HepG2 (cell line): ENCODE data around the gene CLEC20A.

ENCODE experiments used
- ATF2 ChIP-seq: sonication (generic); formaldehyde crosslinking; IDR thresholded peaks from 2 replicates; pipeline ENCODE4 v1.4.0; 2020; ENCODE audit warnings: missing genetic modification reagents
- FIP1L1 ChIP-seq: fragments of 200-400 bp; formaldehyde crosslinking; IDR thresholded peaks from 2 replicates; pipeline ENCODE4 v1.6.1; 2018; ENCODE audit warnings: low read depth, mild to moderate bottlenecking, low read length, moderate library complexity, borderline replicate concordance; ENCODE audit not compliant: insufficient read depth
- FOXK2 ChIP-seq: fragments of 450-650 bp; IDR thresholded peaks from 2 replicates; pipeline ENCODE4 v1.6.1; 2016
- GLI4 ChIP-seq: sonication (generic); formaldehyde crosslinking; IDR thresholded peaks from 2 replicates; pipeline ENCODE4 v1.5.1; 2020; ENCODE audit warnings: missing genetic modification reagents, mild to moderate bottlenecking, moderate library complexity, borderline replicate concordance
- HDAC2 ChIP-seq: sonication (generic); formaldehyde crosslinking; IDR thresholded peaks from 2 replicates; pipeline ENCODE4 v1.4.0; 2020; ENCODE audit warnings: missing genetic modification reagents
- SMAD3 ChIP-seq: sonication (generic); formaldehyde crosslinking; IDR thresholded peaks from 2 replicates; pipeline ENCODE4 v1.4.0; 2020; ENCODE audit warnings: missing genetic modification reagents
- ZFP41 ChIP-seq: sonication (generic); formaldehyde crosslinking; IDR thresholded peaks from 2 replicates; pipeline ENCODE4 v1.4.0; 2020; ENCODE audit warnings: mild to moderate bottlenecking, missing genetic modification reagents, borderline replicate concordance

GRCh38 chr1:178493301-178493741 is 3.4 kb downstream of the CLEC20A start:
- TF ChIP-seq HDAC2 (no peak), GLI4 (CRISPR knock-in tag) (no peak), SMAD3 (CRISPR knock-in tag) (no peak), FIP1L1 (no peak), ZFP41 (CRISPR knock-in tag) (no peak), FOXK2 (no peak), ATF2 (CRISPR knock-in tag) (no peak)
